OCI-LY7 (cell line): ENCODE measurements around the gene KLHL7. TPM values are rescaled to one million over a fixed set of nuclear protein-coding genes. Genes with fewer than 3 reads are reported as not detected.

Source experiments
- BruUV-seq: library from RNA; stranded (reverse); fragments of 400-500 nt; replicated peaks from 2 replicates; lab custom pipeline; 2021; lab: Mats Ljungman, UMichigan
- CTCF ChIA-PET: fragments of 300-600 bp; sonication (Branson Sonifier 250); formaldehyde crosslinking; loops from one replicate; lab custom pipeline; 2022; ENCODE audit warnings: antibody characterized with exemption; ENCODE audit not compliant: unreplicated experiment; lab: Charles Lee
- POLR2A ChIA-PET: fragments of 300-600 bp; sonication (Branson Sonifier 250); formaldehyde crosslinking; loops from one replicate; lab custom pipeline; 2022; ENCODE audit warnings: antibody characterized with exemption; lab: Charles Lee
- DNase-seq: peaks from one replicate; pipeline ENCODE4 v3.0.0-alpha.2; 2015; ENCODE audit warnings: low spot score
- H2AFZ ChIP-seq: fragments of 200-600 bp; sonication (generic), shearing (Covaris generic); 2 replicates; pipeline ENCODE4 v1.6.1; 2014; ENCODE audit warnings: mild to moderate bottlenecking, antibody characterized with exemption, low read length, moderate library complexity
- H3K27ac ChIP-seq: fragments of 200-600 bp; sonication (generic); 2 replicates; pipeline ENCODE4 v1.5.1; 2014; ENCODE audit warnings: mixed run types, low read depth, mild to moderate bottlenecking, moderate library complexity, low read length, inconsistent platforms; ENCODE audit not compliant: poor library complexity, severe bottlenecking
- H3K36me3 ChIP-seq: fragments of 200-600 bp; sonication (generic); 2 replicates; pipeline ENCODE4 v1.6.1; 2014; ENCODE audit warnings: mild to moderate bottlenecking, antibody characterized with exemption, low read length, moderate library complexity, mixed read lengths; ENCODE audit not compliant: insufficient read depth
- H3K4me1 ChIP-seq: fragments of 200-600 bp; sonication (generic); 2 replicates; pipeline ENCODE4 v1.5.1; 2014; ENCODE audit warnings: mild to moderate bottlenecking, low read length; ENCODE audit not compliant: insufficient read depth, poor library complexity, severe bottlenecking
- H3K4me2 ChIP-seq: fragments of 200-600 bp; sonication (generic); 2 replicates; pipeline ENCODE4 v1.6.1; 2014; ENCODE audit warnings: mild to moderate bottlenecking, low read length
- H3K4me3 ChIP-seq: fragments of 200-600 bp; sonication (generic); 2 replicates; pipeline ENCODE4 v1.5.1; 2014; ENCODE audit warnings: mild to moderate bottlenecking, low read depth, low read length; ENCODE audit not compliant: poor library complexity, severe bottlenecking
- H3K79me2 ChIP-seq: fragments of 200-600 bp; sonication (generic); 2 replicates; pipeline ENCODE4 v1.6.1; 2016; ENCODE audit warnings: low read depth, mild to moderate bottlenecking, low read length, moderate library complexity, mixed read lengths; ENCODE audit not compliant: insufficient read depth
- H3K9me2 ChIP-seq: fragments of 200-600 bp; sonication (generic); 2 replicates; pipeline ENCODE4 v1.6.1; 2016; ENCODE audit warnings: mild to moderate bottlenecking, low read length, mixed read lengths; ENCODE audit not compliant: insufficient read depth
- H3K9me3 ChIP-seq: fragments of 200-600 bp; sonication (generic); 2 replicates; pipeline ENCODE4 v1.6.1; 2014; ENCODE audit warnings: mild to moderate bottlenecking, mixed run types, low read length, mixed read lengths
- H4K20me1 ChIP-seq: fragments of 200-600 bp; sonication (generic); 2 replicates; pipeline ENCODE4 v1.6.1; 2014; ENCODE audit warnings: mild to moderate bottlenecking, antibody characterized with exemption, low read length, moderate library complexity, mixed read lengths; ENCODE audit not compliant: insufficient read depth
- CTCF ChIP-seq: fragments of 200-600 bp; sonication (generic); conservative IDR thresholded peaks from 2 replicates; pipeline ENCODE4 v1.5.1; 2014; ENCODE audit warnings: mild to moderate bottlenecking, antibody characterized with exemption, low read length, moderate library complexity, mixed read lengths
- EZH2phosphoT487 ChIP-seq: fragments of 200-600 bp; sonication (generic); IDR thresholded peaks from 2 replicates; pipeline ENCODE4 v1.6.1; 2018; ENCODE audit warnings: low read depth, borderline replicate concordance, mild to moderate bottlenecking, mixed run types, antibody characterized with exemption, low read length, moderate library complexity, mixed read lengths
- intact Hi-C: fragments of 100-400 bp; cut with micrococcal nuclease; formaldehyde crosslinking; loops from one replicate; pipeline ENCODE4 v1.10.0; 2022; ENCODE audit not compliant: unreplicated experiment
- total RNA-seq, 2 experiments: library from RNA; depleted of rRNA in 1 of 2; stranded (reverse); fragments of >200 nt in 1 of 2; shearing (Covaris generic) in 1 of 2; gene quantifications; 2 replicates each; pipeline ENCODE4 v1.2.3, GENCODE V29; 2014 to 2022

Gene KLHL7
- total RNA-seq, 2 experiments from 2014 or later: 24.4 to 30.2 TPM

- Histone ChIP-seq H3K9me3 (no peaks in the 10 kb centered on the region), H3K4me2 (no peak overlapping the region), H2AFZ (no peak overlapping the region), H3K4me3 (no peak overlapping the region), H3K36me3 (no peaks in the 10 kb centered on the region), H3K27ac (no peak overlapping the region), H3K4me1 (no peaks in the 10 kb centered on the region), H3K79me2 (no peaks in the 10 kb centered on the region), H3K9me2 (no peaks in the 10 kb centered on the region), H4K20me1 (no peaks in the 10 kb centered on the region)
- intact Hi-C loops: no loop called here
- ChIA-PET CTCF (no interaction called here), POLR2A (interaction anchor here (0.7 to 1.2 kb wide), 2 partner anchors 23 to 199 kb away, joined by 3 read pairs; no protein-coding TSS in a partner anchor)
- no peak for TF ChIP-seq CTCF
- TF ChIP-seq EZH2phosphoT487: no peak
- DNase-seq: no peak
- no TSS peak for BruUV-seq
Observed at GRCh38 chr7:23076772-23077171, 28.8 kb upstream of the KLHL7 start.

GRCh38 chr7:23093111-23093510 is 12.5 kb upstream of the KLHL7 start:
- H3K79me2 ChIP-seq: no peaks in the 10 kb centered on the region
- no peaks in the 10 kb centered on the region for H3K36me3 ChIP-seq
- ChIA-PET POLR2A (no interaction called here), CTCF (no interaction called here)
- no TSS peak for BruUV-seq
- no peak for DNase-seq
- no peaks in the 10 kb centered on the region for H3K9me2 ChIP-seq
- no peaks in the 10 kb centered on the region for H4K20me1 ChIP-seq
- H2AFZ ChIP-seq: no peak overlapping the region
- no peak overlapping the region for H3K4me3 ChIP-seq
- TF ChIP-seq EZH2phosphoT487 (no peak), CTCF (no peak)
- H3K4me1 ChIP-seq: no peaks in the 10 kb centered on the region
- H3K27ac ChIP-seq: no peak overlapping the region
- H3K4me2 ChIP-seq: no peak overlapping the region
- no peaks in the 10 kb centered on the region for H3K9me3 ChIP-seq
- intact Hi-C loops: no loop called here

GRCh38 chr7:23093546-23093945 is 12.0 kb upstream of the KLHL7 start:
- no peaks in the 10 kb centered on the region for H3K79me2 ChIP-seq

More at GRCh38 chr7:23093546-23093945, 12.0 kb upstream of the KLHL7 start:
- no peaks in the 10 kb centered on the region for H3K4me1 ChIP-seq
- H3K9me3 ChIP-seq: no peaks in the 10 kb centered on the region
- intact Hi-C loops: no loop called here
- no peaks in the 10 kb centered on the region for H3K36me3 ChIP-seq
- H3K4me2 ChIP-seq: no peak overlapping the region
- TF ChIP-seq EZH2phosphoT487 (no peak), CTCF (no peak)
- no TSS peak for BruUV-seq
- no peaks in the 10 kb centered on the region for H3K9me2 ChIP-seq
- H3K27ac ChIP-seq: no peak overlapping the region
- DNase-seq: no peak
- ChIA-PET CTCF (no interaction called here), POLR2A (no interaction called here)
- no peak overlapping the region for H3K4me3 ChIP-seq
- H4K20me1 ChIP-seq: no peaks in the 10 kb centered on the region
- H2AFZ ChIP-seq: no peak overlapping the region
